PC-3 (cell line): ENCODE data around the gene SAPCD2. TPM values are rescaled to one million over a fixed set of nuclear protein-coding genes. Genes with fewer than 3 reads are reported as not detected.

ENCODE experiments used
- ATAC-seq: fragments of 200-7000 bp; cut with Tn5 transposase; 2 replicates; pipeline ENCODE4 v1.9.1; 2020; ENCODE audit warnings: mild to moderate bottlenecking, moderate library complexity
- BruUV-seq: library from RNA; stranded (reverse); fragments of 400-500 nt; replicated peaks from 2 replicates; lab custom pipeline; 2021; lab: Mats Ljungman, UMichigan
- CTCF ChIA-PET: fragments of 300-600 bp; sonication (Branson Sonifier 250); formaldehyde crosslinking; loops from one replicate; lab custom pipeline; 2022; ENCODE audit warnings: antibody characterized with exemption; lab: Charles Lee
- POLR2A ChIA-PET: fragments of 300-600 bp; sonication (Branson Sonifier 250); formaldehyde crosslinking; loops from one replicate; lab custom pipeline; 2022; ENCODE audit warnings: antibody characterized with exemption; ENCODE audit not compliant: unreplicated experiment; lab: Charles Lee
- DNase-seq: peaks from one replicate; pipeline ENCODE4 v3.0.0-alpha.2; 2015
- H2AFZ ChIP-seq: fragments of 300-600 bp; sonication (generic); 2 replicates; pipeline ENCODE4 v1.6.0; 2016; ENCODE audit warnings: antibody characterized with exemption, low read length
- H3F3A ChIP-seq: fragments of 300-600 bp; sonication (generic); one replicate; pipeline ENCODE4 v1.6.0; 2017; ENCODE audit warnings: antibody characterized with exemption, low read length, control low read depth, mild to moderate bottlenecking; ENCODE audit not compliant: unreplicated experiment
- H3K27ac ChIP-seq: fragments of 300-600 bp; sonication (generic); 2 replicates; pipeline ENCODE4 v1.5.1; 2016; ENCODE audit warnings: mild to moderate bottlenecking, low read length
- H3K27me3 ChIP-seq: fragments of 300-600 bp; sonication (generic); 2 replicates; pipeline ENCODE4 v1.6.1; 2016; ENCODE audit warnings: low read length, mixed read lengths
- H3K36me3 ChIP-seq: fragments of 300-600 bp; sonication (generic); 2 replicates; pipeline ENCODE4 v1.6.1; 2016; ENCODE audit warnings: low read depth, mixed run types, low read length, mixed read lengths
- H3K4me1 ChIP-seq: fragments of 300-600 bp; sonication (generic); 2 replicates; pipeline ENCODE4 v1.5.1; 2016; ENCODE audit warnings: low read length; ENCODE audit not compliant: insufficient read depth
- H3K4me2 ChIP-seq: fragments of 300-600 bp; sonication (generic); 2 replicates; pipeline ENCODE4 v1.6.0; 2016; ENCODE audit warnings: low read length
- H3K4me3 ChIP-seq: fragments of 300-600 bp; sonication (generic); 2 replicates; pipeline ENCODE4 v1.5.1; 2016; ENCODE audit warnings: mild to moderate bottlenecking, low read length, mixed read lengths
- H3K79me2 ChIP-seq: fragments of 300-600 bp; sonication (generic); 2 replicates; pipeline ENCODE4 v1.6.1; 2017; ENCODE audit warnings: low read length, mixed read lengths
- H3K9ac ChIP-seq: fragments of 300-600 bp; sonication (generic); 2 replicates; pipeline ENCODE4 v1.6.0; 2016; ENCODE audit warnings: mild to moderate bottlenecking, low read length
- H3K9me2 ChIP-seq: fragments of 300-600 bp; sonication (generic); replicated peaks from 2 replicates; pipeline ENCODE4 v1.6.1; 2016; ENCODE audit warnings: mixed run types, low read length, mixed read lengths
- H3K9me3 ChIP-seq: fragments of 300-600 bp; sonication (generic); 2 replicates; pipeline ENCODE4 v1.6.1; 2016; ENCODE audit warnings: low read length, mixed read lengths
- H4K20me1 ChIP-seq: fragments of 300-600 bp; sonication (generic); 2 replicates; pipeline ENCODE4 v1.6.1; 2016; ENCODE audit warnings: low read length, mixed read lengths
- EZH2 ChIP-seq: fragments of 300-600 bp; sonication (generic); IDR thresholded peaks from one replicate; pipeline ENCODE4 v1.6.1; 2017; ENCODE audit warnings: antibody characterized with exemption, mild to moderate bottlenecking, low read length; ENCODE audit not compliant: unreplicated experiment
- EZH2phosphoT487 ChIP-seq: fragments of 300-600 bp; sonication (generic); IDR thresholded peaks from 2 replicates; pipeline ENCODE4 v1.6.1; 2018; ENCODE audit warnings: mild to moderate bottlenecking, antibody characterized with exemption, low read length, borderline replicate concordance
- intact Hi-C: fragments of 100-400 bp; cut with micrococcal nuclease; formaldehyde crosslinking; loops from 2 replicates; pipeline ENCODE4 v1.9.0; 2023
- total RNA-seq: library from RNA; depleted of rRNA; stranded (reverse); fragments of >200 nt; gene quantifications from 2 replicates; pipeline ENCODE4 v1.2.3, GENCODE V29; 2014
- TF ChIP-seq, protein P1 (sequence below): fragments of 300-600 bp; sonication (generic); conservative IDR thresholded peaks from 2 replicates; pipeline ENCODE4 v1.5.1; 2017; ENCODE audit warnings: antibody characterized with exemption, low read depth, mild to moderate bottlenecking, low read length

SAPCD2 gene
- total RNA-seq, 1 experiment from 2014 or later: 98.4 TPM

GRCh38 chr9:137037035-137037434 is 33.3 kb downstream of the SAPCD2 start:
- Histone ChIP-seq H3K79me2 (no peaks in the 10 kb centered on the region), H3F3A (no peaks in the 10 kb centered on the region), H3K9me2 (no peaks in the 10 kb centered on the region), H3K4me3 (no peak overlapping the region), H3K9me3 (no peaks in the 10 kb centered on the region), H3K9ac (no peak overlapping the region), H3K4me1 (peaks cover 8% of the 10 kb centered on the region), H4K20me1 (no peaks in the 10 kb centered on the region), H3K27ac (no peak overlapping the region), H3K4me2 (no peak overlapping the region), H2AFZ (no peak overlapping the region), H3K36me3 (no peaks in the 10 kb centered on the region), H3K27me3 (no peaks in the 10 kb centered on the region)
- intact Hi-C loops: loop anchor here (5.0 kb wide), 1 partner anchor 250 kb away; no protein-coding TSS in a partner anchor
- no TSS peak for BruUV-seq
- DNase-seq: no peak
- ChIA-PET POLR2A (no interaction called here), CTCF (no interaction called here)
- ATAC-seq: no peak
- TF ChIP-seq EZH2: no peak
- TF ChIP-seq, protein P1, sequence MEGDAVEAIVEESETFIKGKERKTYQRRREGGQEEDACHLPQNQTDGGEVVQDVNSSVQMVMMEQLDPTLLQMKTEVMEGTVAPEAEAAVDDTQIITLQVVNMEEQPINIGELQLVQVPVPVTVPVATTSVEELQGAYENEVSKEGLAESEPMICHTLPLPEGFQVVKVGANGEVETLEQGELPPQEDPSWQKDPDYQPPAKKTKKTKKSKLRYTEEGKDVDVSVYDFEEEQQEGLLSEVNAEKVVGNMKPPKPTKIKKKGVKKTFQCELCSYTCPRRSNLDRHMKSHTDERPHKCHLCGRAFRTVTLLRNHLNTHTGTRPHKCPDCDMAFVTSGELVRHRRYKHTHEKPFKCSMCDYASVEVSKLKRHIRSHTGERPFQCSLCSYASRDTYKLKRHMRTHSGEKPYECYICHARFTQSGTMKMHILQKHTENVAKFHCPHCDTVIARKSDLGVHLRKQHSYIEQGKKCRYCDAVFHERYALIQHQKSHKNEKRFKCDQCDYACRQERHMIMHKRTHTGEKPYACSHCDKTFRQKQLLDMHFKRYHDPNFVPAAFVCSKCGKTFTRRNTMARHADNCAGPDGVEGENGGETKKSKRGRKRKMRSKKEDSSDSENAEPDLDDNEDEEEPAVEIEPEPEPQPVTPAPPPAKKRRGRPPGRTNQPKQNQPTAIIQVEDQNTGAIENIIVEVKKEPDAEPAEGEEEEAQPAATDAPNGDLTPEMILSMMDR: no peak
- no peak for TF ChIP-seq EZH2phosphoT487

DNA sequence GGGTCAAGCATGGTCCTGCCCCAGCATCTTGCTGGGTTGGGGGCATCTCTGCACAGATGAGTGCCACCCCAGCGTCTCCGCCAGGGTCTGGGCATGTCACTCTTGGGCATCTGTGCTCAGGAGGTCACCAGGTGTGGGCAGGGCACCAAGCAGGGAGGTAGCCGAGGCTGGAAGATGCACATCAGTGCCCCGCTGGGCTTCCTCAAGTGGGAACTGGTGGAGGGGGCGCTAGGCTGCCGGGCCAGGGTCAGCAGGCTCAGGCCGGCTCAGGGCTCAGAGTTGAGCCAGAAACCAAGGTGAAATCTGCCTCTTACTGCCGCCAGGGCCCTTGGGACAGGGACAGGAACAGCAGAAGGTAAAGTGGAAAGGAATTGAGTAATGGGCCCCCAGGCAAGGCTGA is 34.4 kb downstream of the SAPCD2 start:
- POLR2A ChIA-PET: no interaction called here
- no peaks in the 10 kb centered on the region for H3K9me3 ChIP-seq

DNA sequence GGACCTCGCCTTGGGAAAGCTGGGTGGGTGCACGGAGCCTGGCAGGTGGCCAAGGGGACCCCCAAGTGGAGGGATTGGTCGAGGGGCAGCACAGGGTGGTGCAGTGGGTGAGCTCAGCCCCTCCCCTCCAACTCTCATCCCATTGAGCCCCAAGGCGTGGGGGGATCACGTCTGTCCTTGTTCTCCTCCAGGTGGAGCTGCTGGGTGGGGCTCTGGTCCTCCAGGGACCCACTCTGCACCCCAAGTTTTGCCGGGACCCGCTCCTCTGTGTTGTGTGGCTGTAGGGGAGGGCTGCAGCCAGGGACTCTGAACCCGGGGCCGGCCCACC is 34.9 kb downstream of the SAPCD2 start:
- BruUV-seq: no TSS peak
- Histone ChIP-seq H3K27ac (no peak overlapping the region), H3K4me3 (no peak overlapping the region), H2AFZ (no peak overlapping the region), H3F3A (no peaks in the 10 kb centered on the region), H3K9me3 (no peaks in the 10 kb centered on the region), H3K36me3 (no peaks in the 10 kb centered on the region), H3K9ac (no peak overlapping the region), H4K20me1 (no peaks in the 10 kb centered on the region), H3K4me1 (peaks cover 8% of the 10 kb centered on the region), H3K9me2 (no peaks in the 10 kb centered on the region), H3K79me2 (no peaks in the 10 kb centered on the region), H3K27me3 (no peaks in the 10 kb centered on the region), H3K4me2 (peak overlapping the region; percentile 75; the same call in 1 of the 2 replicates)
- ChIA-PET CTCF (interaction anchor here (0.5 to 2.0 kb wide), 5 partner anchors 11 to 87 kb away, joined by 3 to 17 read pairs (median 3); no protein-coding TSS in a partner anchor), POLR2A (no interaction called here)
- ATAC-seq (peak; percentile 19), DNase-seq (no peak)
- no peak for TF ChIP-seq EZH2
- TF ChIP-seq, protein P1: peak; percentile 29; the same call in 1 of the 2 replicates
- intact Hi-C loops: loop anchor here (1.0 to 5.0 kb wide), 2 partner anchors 87 to 248 kb away; no protein-coding TSS in a partner anchor

More for the DNA sequence above, 34.4 kb downstream of the SAPCD2 start:
- Histone ChIP-seq H3K27me3 (no peaks in the 10 kb centered on the region), H3K9me2 (no peaks in the 10 kb centered on the region), H4K20me1 (no peaks in the 10 kb centered on the region), H3K4me3 (no peak overlapping the region), H3F3A (no peaks in the 10 kb centered on the region), H3K9ac (no peak overlapping the region), H3K27ac (no peak overlapping the region), H2AFZ (no peak overlapping the region), H3K4me1 (peaks cover 8% of the 10 kb centered on the region), H3K79me2 (no peaks in the 10 kb centered on the region), H3K4me2 (no peak overlapping the region), H3K36me3 (no peaks in the 10 kb centered on the region)
- TF ChIP-seq EZH2phosphoT487 (no peak), EZH2 (no peak)
- TF ChIP-seq, protein P1: no peak
- ATAC-seq (no peak), DNase-seq (no peak)
- intact Hi-C loops: loop anchor here (1.0 to 5.0 kb wide), 2 partner anchors 88 to 249 kb away; no protein-coding TSS in a partner anchor
- BruUV-seq: no TSS peak
- CTCF ChIA-PET: interaction anchor here (0.6 to 2.0 kb wide), 2 partner anchors 14 to 88 kb away, joined by 3 to 17 read pairs; no protein-coding TSS in a partner anchor
